Islet of Langerhans (tissue), 1 donor: ENCODE data around the gene SMIM12.
A peak's percentile ranks its signal among the peaks of the same experiment; 100 is the strongest.

ENCODE experiments used
- FAIRE-seq: peaks from one replicate; lab custom pipeline; 2011; peaks lifted over from hg19 to GRCh38; lab: Jason Lieb, UNC

The SMIM12 gene

GRCh38 chr1:34859446-34860200 is at the start of gene SMIM12:
Gene SMIM12, minus strand, starts transcription at chr1:34859749. Its CDS starts 3,772 bp downstream, at chr1:34855977.
- peak; percentile 88 for FAIRE-seq

- FAIRE-seq, result no peak
Measured at GRCh38 chr1:34908369-34908768, 48.8 kb upstream of the SMIM12 start.

- FAIRE-seq, result no peak
Measured at GRCh38 chr1:34907487-34908090, 48.0 kb upstream of the SMIM12 start.

GRCh38 chr1:34906756-34907155 is 47.2 kb upstream of the SMIM12 start:
- FAIRE-seq, result no peak

GRCh38 chr1:34906222-34906621 is 46.7 kb upstream of the SMIM12 start:
- FAIRE-seq, result no peak

GRCh38 chr1:34905098-34905459 is 45.5 kb upstream of the SMIM12 start:
- no peak for FAIRE-seq

- FAIRE-seq, result no peak
Measured at GRCh38 chr1:34904236-34905097, 44.9 kb upstream of the SMIM12 start.

- no peak for FAIRE-seq
Measured at GRCh38 chr1:34901919-34902318, 42.4 kb upstream of the SMIM12 start.

GRCh38 chr1:34900775-34901502 is 41.4 kb upstream of the SMIM12 start:
- FAIRE-seq, result no peak

GRCh38 chr1:34899906-34900305 is 40.4 kb upstream of the SMIM12 start:
- no peak for FAIRE-seq

- FAIRE-seq, result no peak
Measured at GRCh38 chr1:34899471-34899870, 39.9 kb upstream of the SMIM12 start.

GRCh38 chr1:34898330-34898761 is 38.8 kb upstream of the SMIM12 start:
- FAIRE-seq, result no peak

- FAIRE-seq, result no peak
Measured at GRCh38 chr1:34896612-34897011, 37.1 kb upstream of the SMIM12 start.

GRCh38 chr1:34889705-34890104 is 30.2 kb upstream of the SMIM12 start:
- no peak for FAIRE-seq

GRCh38 chr1:34887593-34887992 is 28.0 kb upstream of the SMIM12 start:
- FAIRE-seq, result no peak

GRCh38 chr1:34885405-34886247 is 26.1 kb upstream of the SMIM12 start:
- no peak for FAIRE-seq

- FAIRE-seq, result no peak
Measured at GRCh38 chr1:34884961-34885360, 25.4 kb upstream of the SMIM12 start.

GRCh38 chr1:34884536-34884935 is 25.0 kb upstream of the SMIM12 start:
- FAIRE-seq, result no peak

- FAIRE-seq, result no peak
Measured at GRCh38 chr1:34879230-34879629, 19.7 kb upstream of the SMIM12 start.

- no peak for FAIRE-seq
Measured at GRCh38 chr1:34876406-34876805, 16.9 kb upstream of the SMIM12 start.

- no peak for FAIRE-seq
Measured at GRCh38 chr1:34874296-34874952, 14.9 kb upstream of the SMIM12 start.
